ENCODE measurements around the gene NLK.
"Not testable (repeated sequence)": the region's sequence is repeated elsewhere in the genome, so short reads cannot be mapped to it uniquely, and the experiment has no call there.

The NLK gene

DNA sequence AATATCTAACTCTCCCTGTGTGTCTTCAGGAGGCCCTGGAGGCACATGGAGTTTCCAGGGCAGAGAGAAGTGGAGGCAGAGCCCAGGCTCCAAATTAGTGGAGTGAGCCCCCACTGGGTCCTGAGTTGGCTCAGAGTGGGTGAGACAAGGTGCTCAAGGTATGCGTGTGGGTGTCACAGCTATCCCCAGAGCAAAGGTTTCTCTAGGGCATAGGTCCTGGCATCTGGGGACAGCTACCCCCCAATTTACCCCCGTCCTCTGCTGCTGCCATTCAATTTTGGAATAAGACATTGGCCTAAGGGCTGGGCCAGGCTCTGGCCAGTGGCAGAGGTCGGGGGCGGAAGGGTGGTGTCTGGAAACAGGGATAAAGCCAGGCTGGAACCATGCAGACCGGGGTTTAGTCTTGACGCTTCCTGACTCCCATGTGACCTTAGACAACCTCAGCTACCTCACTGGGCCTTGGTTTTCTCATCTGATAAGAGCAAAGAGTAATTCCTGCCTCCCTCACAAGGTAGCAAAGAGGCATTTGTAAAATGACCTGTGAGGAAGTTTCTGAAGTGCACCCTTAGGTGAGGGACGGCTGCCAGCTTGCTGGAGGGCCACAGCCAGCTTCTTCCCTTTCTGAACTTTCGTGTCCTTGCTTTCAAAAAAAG, 198.3 kb downstream of the NLK start:
- no peak for DNase-seq (ENCODE audit: low read depth in 2 of 2)
- no peak for TF ChIP-seq CTCF (IDR thresholded peaks at IDR 0.05; ENCODE audit: low read depth, low read length)
- H3K4me3 ChIP-seq (replicated peaks in 1 of 2; ENCODE audit: low read depth in 2 of 2, low read length in 2 of 2): no peak overlapping the region

DNA sequence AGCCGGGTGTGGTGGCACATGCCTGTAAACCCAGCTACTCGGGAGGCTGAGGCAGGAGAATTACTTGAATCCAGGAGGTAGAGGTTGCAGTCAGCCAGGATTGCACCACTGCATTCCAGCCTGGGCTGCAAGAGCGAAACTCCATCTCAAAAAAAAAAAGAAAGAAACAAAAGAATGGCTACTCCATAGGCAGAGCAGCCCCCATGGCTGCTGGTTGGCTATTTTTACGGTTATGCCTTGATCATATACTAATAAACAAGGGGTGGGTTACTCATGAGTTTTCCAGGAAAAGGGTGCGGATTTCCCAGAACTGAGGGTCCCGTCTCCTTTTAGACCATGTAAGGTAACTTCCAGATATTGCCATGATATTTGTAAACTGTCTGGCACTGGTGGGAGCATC, 200.3 kb downstream of the NLK start:
- DNase-seq (ENCODE audit: low read depth in 2 of 2): no peak
- no peak for TF ChIP-seq CTCF (IDR thresholded peaks at IDR 0.05; ENCODE audit: low read depth, low read length)
- no peak overlapping the region for H3K4me3 ChIP-seq (replicated peaks in 1 of 2; ENCODE audit: low read depth in 2 of 2, low read length in 2 of 2)

- DNase-seq (ENCODE audit: low read depth in 2 of 2); H3K4me3 ChIP-seq (replicated peaks in 1 of 2; ENCODE audit: low read depth in 2 of 2, low read length in 2 of 2): not testable (repeated sequence)
Observed at GRCh38 chr17:28243268-28243667, 200.8 kb downstream of the NLK start.

DNA sequence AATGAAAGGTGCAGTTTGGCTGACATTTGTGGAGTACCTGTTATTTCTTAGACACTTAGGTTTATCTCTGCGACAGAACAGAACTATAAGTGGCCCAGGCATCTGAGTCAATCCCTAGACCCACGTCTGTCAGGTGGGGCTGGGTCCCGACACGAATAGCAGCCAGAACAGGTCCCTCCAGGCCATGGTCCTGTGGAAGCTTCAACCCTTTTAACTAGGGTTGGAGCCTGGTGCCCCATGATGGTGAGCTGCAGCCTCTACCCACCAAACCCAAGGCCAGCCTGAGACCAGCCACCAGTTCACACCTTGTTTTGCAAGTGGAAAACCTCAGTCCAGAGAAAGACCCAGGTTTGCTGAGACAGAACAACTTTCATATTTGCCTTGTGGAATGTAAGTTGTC, 202.0 kb downstream of the NLK start:
- DNase-seq (ENCODE audit: low read depth in 2 of 2): no peak
- no peak for TF ChIP-seq CTCF (IDR thresholded peaks at IDR 0.05; ENCODE audit: low read depth, low read length)
- no peak overlapping the region for H3K4me3 ChIP-seq (replicated peaks in 1 of 2; ENCODE audit: low read depth in 2 of 2, low read length in 2 of 2)

Data from cardiac fibroblast (primary cell).